Upper lobe of left lung (tissue), 4 donors: ENCODE results near the gene LAYN.

ENCODE experiments used
- CTCF ChIP-seq, 6 experiments: fragments of 450-650 bp in 4 of 6; fragments of 200-600 bp in 2 of 6; sonication (generic) in 2 of 6; IDR thresholded peaks; one replicate each; pipeline ENCODE4 v1.5.1; 2016 to 2019; ENCODE audit warnings: antibody characterized with exemption in 6 of 6
- EP300 ChIP-seq, 4 donors: sonication (generic); formaldehyde crosslinking; IDR thresholded peaks; one replicate each; pipeline ENCODE4 v1.5.1; 2017; ENCODE audit warnings: antibody characterized with exemption in 4 of 4, control low read depth in 2 of 4
- POLR2A ChIP-seq, 4 donors: fragments of 450-650 bp; IDR thresholded peaks; one replicate each; pipeline ENCODE4 v1.5.1; 2016 to 2017; ENCODE audit warnings: antibody characterized with exemption in 4 of 4, mild to moderate bottlenecking in 2 of 4
- POLR2AphosphoS5 ChIP-seq, 2 donors: sonication (generic); formaldehyde crosslinking; IDR thresholded peaks; one replicate each; pipeline ENCODE4 v1.5.1; 2017; ENCODE audit warnings: antibody characterized with exemption in 2 of 2

GRCh38 chr11:111570796-111571195 lies 30.3 kb downstream of the LAYN start:
- TF ChIP-seq CTCF (IDR thresholded peaks at IDR 0.05), result no peak
- no peak for TF ChIP-seq EP300 (IDR thresholded peaks at IDR 0.05)
- TF ChIP-seq POLR2AphosphoS5 (IDR thresholded peaks at IDR 0.05), result no peak
- TF ChIP-seq POLR2A (IDR thresholded peaks at IDR 0.05), result no peak
